Measurements from ENCODE around the gene MAGED4B. TPM values are rescaled to one million over a fixed set of nuclear protein-coding genes. Genes with fewer than 3 reads are reported as not detected.
"Not testable (repeated sequence)": the region's sequence is repeated elsewhere in the genome, so short reads cannot be mapped to it uniquely, and the experiment has no call there.

MAGED4B gene, protein sequence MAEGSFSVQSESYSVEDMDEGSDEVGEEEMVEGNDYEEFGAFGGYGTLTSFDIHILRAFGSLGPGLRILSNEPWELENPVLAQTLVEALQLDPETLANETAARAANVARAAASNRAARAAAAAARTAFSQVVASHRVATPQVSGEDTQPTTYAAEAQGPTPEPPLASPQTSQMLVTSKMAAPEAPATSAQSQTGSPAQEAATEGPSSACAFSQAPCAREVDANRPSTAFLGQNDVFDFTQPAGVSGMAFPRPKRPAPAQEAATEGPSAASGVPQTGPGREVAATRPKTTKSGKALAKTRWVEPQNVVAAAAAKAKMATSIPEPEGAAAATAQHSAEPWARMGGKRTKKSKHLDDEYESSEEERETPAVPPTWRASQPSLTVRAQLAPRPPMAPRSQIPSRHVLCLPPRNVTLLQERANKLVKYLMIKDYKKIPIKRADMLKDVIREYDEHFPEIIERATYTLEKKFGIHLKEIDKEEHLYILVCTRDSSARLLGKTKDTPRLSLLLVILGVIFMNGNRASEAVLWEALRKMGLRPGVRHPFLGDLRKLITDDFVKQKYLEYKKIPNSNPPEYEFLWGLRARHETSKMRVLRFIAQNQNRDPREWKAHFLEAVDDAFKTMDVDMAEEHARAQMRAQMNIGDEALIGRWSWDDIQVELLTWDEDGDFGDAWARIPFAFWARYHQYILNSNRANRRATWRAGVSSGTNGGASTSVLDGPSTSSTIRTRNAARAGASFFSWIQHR
- total RNA-seq: 10 to 100 TPM in 1 of 2 donors, 1 to 10 TPM in 1; 7.3 to 17.8 TPM

DNA sequence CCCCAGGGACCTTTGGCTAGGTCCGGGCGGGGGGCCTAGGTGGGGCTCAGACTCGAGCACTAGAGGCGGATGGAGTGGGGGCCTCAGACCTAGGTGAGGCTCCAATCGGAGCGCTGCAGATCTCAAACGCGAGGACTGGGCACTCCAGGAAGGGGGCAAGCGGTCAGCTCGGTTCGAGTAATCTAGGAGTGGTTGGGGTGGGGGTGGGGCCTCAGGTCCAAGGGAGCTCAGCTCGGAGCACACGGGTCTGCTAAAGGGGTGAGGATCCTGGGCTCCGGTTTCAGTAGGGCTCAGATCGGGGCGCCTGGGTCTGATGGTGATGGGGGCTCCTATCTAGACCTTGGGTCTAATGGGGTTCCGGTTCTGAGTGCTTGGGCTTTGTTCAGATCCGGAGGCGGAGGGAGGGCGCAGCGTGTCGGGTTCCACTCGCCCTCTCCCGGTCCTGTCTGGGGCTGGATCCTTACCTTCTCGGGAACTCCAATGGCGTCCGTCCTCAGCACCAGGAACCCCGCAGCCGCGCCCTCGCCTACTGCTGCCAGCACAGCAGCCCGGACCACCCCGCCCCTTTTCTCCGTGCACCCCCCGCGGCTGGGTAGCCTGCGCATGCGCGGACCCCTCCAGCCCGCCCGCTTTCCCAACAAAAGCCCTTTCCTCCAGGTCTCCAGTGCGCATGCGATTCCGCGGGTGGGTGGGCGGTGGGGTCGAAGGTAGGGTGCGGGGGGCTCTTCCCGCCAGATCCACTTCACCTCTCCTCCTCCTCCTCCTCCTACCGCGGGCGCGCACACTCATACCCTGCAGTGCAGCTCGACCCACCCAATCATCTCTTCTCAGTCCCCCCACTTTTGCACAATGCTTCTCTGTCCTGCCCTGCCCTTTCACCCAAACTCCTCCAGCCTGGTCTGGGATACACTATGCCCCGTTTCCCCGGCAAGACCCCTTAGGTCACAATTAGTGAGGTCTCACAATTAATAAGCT, at the start of gene MAGED4B:
TSS of gene MAGED4B (minus strand) at position 518 of the 975 bp plus-strand sequence. CDS start 1,011 bp downstream, outside the sequence.
- ATAC-seq; H3K27me3 ChIP-seq; H3K36me3 ChIP-seq (replicated peaks in 1 of 2; ENCODE audit: insufficient read depth in 1 of 2, low read depth in 2 of 2); H3K9me3 ChIP-seq; H3K4me1 ChIP-seq; H3K27ac ChIP-seq; H3K4me3 ChIP-seq; DNase-seq; intact Hi-C loops (cut with DNase I): not testable (repeated sequence)
- WGBS, 2 donors: no CpG with 5 or more reads among the region's 56 CpGs

DNA sequence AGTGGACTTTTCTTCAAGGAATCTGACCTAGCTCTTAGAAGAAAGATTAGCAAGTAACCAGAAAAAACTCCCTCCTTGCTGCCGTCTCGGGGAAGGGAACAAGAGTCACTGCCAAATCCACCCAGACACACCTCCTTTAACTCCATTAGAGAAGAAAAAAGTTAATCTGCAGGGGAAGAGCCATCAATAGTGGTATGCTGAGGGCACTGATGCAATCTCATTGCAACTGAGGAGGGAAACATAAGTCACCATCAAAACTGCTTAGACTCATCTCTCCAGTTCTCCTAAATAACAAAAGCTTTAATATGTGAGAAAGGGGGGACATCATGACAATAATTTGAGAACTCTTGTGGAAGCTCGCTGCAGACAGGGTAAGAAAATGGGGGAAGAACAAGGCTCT, 49.3 kb upstream of the MAGED4B start:
- H3K27me3 ChIP-seq: no peaks in the 10 kb centered on the region
- WGBS, 2 donors: 59 to 70% methylated on average over 3 of the region's 3 CpGs
- H3K9me3 ChIP-seq: no peaks in the 10 kb centered on the region
- DNase-seq: no peak
- no peaks in the 10 kb centered on the region for H3K36me3 ChIP-seq (replicated peaks in 1 of 2; ENCODE audit: insufficient read depth in 1 of 2, low read depth in 2 of 2)
- intact Hi-C loops (cut with DNase I): no loop called here
- no peak for ATAC-seq
- no peak overlapping the region for H3K27ac ChIP-seq
- no peaks in the 10 kb centered on the region for H3K4me1 ChIP-seq
- H3K4me3 ChIP-seq: no peak overlapping the region
- TF ChIP-seq, protein P1, sequence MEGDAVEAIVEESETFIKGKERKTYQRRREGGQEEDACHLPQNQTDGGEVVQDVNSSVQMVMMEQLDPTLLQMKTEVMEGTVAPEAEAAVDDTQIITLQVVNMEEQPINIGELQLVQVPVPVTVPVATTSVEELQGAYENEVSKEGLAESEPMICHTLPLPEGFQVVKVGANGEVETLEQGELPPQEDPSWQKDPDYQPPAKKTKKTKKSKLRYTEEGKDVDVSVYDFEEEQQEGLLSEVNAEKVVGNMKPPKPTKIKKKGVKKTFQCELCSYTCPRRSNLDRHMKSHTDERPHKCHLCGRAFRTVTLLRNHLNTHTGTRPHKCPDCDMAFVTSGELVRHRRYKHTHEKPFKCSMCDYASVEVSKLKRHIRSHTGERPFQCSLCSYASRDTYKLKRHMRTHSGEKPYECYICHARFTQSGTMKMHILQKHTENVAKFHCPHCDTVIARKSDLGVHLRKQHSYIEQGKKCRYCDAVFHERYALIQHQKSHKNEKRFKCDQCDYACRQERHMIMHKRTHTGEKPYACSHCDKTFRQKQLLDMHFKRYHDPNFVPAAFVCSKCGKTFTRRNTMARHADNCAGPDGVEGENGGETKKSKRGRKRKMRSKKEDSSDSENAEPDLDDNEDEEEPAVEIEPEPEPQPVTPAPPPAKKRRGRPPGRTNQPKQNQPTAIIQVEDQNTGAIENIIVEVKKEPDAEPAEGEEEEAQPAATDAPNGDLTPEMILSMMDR (IDR thresholded peaks at IDR 0.05): no peak
- TF ChIP-seq POLR2A (IDR thresholded peaks at IDR 0.05): no peak

DNA sequence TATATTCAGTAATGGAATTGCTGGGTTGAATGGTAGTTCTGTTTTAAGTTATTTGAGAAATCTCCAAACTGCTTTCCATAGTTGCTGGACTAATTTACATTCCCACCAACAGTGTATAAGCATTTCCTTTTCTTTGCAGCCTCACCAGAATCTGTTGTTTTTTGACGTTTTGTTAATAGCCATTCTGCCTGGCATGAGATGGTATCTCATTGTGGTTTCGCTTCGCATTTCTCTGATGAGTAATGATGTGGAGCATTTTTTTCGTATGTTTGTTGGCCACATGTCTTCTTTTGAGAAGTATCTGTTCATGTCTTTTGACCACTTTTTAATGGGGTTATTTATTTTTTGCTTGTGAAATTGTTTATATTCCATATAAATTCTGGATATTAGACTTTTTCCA, 13.6 kb upstream of the MAGED4B start:
- intact Hi-C loops (cut with DNase I): no loop called here
- ATAC-seq: no peak
- Histone ChIP-seq H3K4me3 (no peak overlapping the region), H3K27ac (no peak overlapping the region), H3K9me3 (no peaks in the 10 kb centered on the region), H3K4me1 (no peaks in the 10 kb centered on the region), H3K27me3 (no peaks in the 10 kb centered on the region), H3K36me3 (replicated peaks in 1 of 2; ENCODE audit: insufficient read depth in 1 of 2, low read depth in 2 of 2) (no peaks in the 10 kb centered on the region)
- WGBS, 2 donors: 48 to 75% methylated on average over 4 of the region's 4 CpGs
- TF ChIP-seq, protein P1 (IDR thresholded peaks at IDR 0.05): no peak
- TF ChIP-seq POLR2A (IDR thresholded peaks at IDR 0.05): no peak
- DNase-seq: no peak

DNA sequence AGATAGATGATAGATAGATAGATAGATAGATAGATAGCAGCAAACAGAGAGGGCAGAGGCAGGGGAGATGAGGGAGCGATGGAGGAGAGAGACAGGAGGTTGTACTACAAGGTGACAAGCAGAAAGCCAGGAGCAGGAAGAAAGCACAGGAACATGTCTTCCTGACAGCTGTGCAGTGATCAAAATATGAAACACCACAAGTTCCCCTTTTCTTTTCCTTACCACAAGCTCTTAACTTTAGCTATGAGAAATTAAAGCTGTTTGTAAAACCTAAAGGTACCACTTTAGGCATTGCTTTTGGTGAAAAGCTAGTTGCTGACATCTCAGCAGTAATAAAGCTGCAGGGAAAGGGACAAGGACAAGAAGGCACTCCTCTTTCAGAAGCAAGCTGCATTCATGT, 9.1 kb upstream of the MAGED4B start:
- no peaks in the 10 kb centered on the region for H3K36me3 ChIP-seq (replicated peaks in 1 of 2; ENCODE audit: insufficient read depth in 1 of 2, low read depth in 2 of 2)
- ATAC-seq (no peak), DNase-seq (no peak)
- no peak for TF ChIP-seq POLR2A (IDR thresholded peaks at IDR 0.05)
- TF ChIP-seq, protein P1 (IDR thresholded peaks at IDR 0.05): no peak
- intact Hi-C loops (cut with DNase I): no loop called here
- no peak overlapping the region for H3K27ac ChIP-seq
- no peak overlapping the region for H3K4me3 ChIP-seq
- H3K4me1 ChIP-seq: no peaks in the 10 kb centered on the region
- H3K9me3 ChIP-seq: no peaks in the 10 kb centered on the region
- WGBS, 2 donors: 42 to 56% methylated on average over 1 of the region's 1 CpG
- no peaks in the 10 kb centered on the region for H3K27me3 ChIP-seq

DNA sequence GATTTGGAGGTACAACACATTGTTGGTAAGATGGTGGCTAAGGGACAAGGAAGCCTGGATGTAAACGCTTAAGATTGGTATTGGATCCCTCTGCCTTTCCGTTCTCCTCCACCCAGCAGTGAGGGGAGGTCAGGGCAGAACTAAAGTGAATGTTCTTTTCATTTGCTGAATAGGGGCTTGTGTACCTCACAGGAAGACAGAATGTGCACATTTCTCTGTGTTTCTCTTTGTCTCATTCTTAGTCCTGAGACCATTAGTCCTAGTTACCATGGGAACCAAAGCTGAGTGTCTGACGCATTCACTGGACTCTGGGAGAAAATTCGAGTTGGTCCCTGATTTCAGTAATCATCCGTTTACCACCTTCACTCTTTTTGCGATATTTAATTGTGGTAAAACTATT, 26.7 kb downstream of the MAGED4B start:
- H3K27ac ChIP-seq; H3K27me3 ChIP-seq; H3K4me3 ChIP-seq; DNase-seq; intact Hi-C loops (cut with DNase I); H3K9me3 ChIP-seq; H3K4me1 ChIP-seq; ATAC-seq; H3K36me3 ChIP-seq (replicated peaks in 1 of 2; ENCODE audit: insufficient read depth in 1 of 2, low read depth in 2 of 2): not testable (repeated sequence)
- no CpG with 5 or more reads among the region's 6 CpGs for WGBS, 2 donors
